Liver (tissue), 9 donors: Measurements from ENCODE around the gene DGCR2. TPM values are rescaled to one million over a fixed set of nuclear protein-coding genes. Genes with fewer than 3 reads are reported as not detected.
"Not testable (repeated sequence)": the region's sequence is repeated elsewhere in the genome, so short reads cannot be mapped to it uniquely, and the experiment has no call there.

Experiments used
- DNase-seq: peaks from one replicate; pipeline ENCODE4 v3.0.0-alpha.2; 2017; ENCODE audit warnings: low spot score
- H3K27ac ChIP-seq, 2 donors: one replicate each; pipeline ENCODE4 v1.7.0; 2013; ENCODE audit warnings: inconsistent platforms in 2 of 2, low read length in 2 of 2, control low read depth in 1 of 2, low read depth in 1 of 2, mild to moderate bottlenecking in 1 of 2
- H3K27me3 ChIP-seq, 4 donors: one replicate each; pipeline versions ENCODE4 v1.6.1 to v1.7.0; 2013; ENCODE audit warnings: low read length in 3 of 4, inconsistent platforms in 1 of 4, mild to moderate bottlenecking in 1 of 4, moderate library complexity in 1 of 4; ENCODE audit not compliant: control insufficient read depth in 4 of 4, insufficient read depth in 4 of 4
- H3K36me3 ChIP-seq, 4 donors: one replicate each; pipeline versions ENCODE4 v1.6.1 to v1.7.0; 2013; ENCODE audit warnings: low read length in 3 of 4, mild to moderate bottlenecking in 3 of 4, low read depth in 1 of 4, moderate library complexity in 1 of 4; ENCODE audit not compliant: control insufficient read depth in 4 of 4, insufficient read depth in 3 of 4
- H3K4me1 ChIP-seq, 4 donors: one replicate each; pipeline versions ENCODE4 v1.6.1 to v1.7.0; 2013; ENCODE audit warnings: low read length in 3 of 4, mild to moderate bottlenecking in 3 of 4, moderate library complexity in 1 of 4; ENCODE audit not compliant: control insufficient read depth in 4 of 4, insufficient read depth in 4 of 4
- H3K4me3 ChIP-seq, 3 donors: one replicate each; pipeline versions ENCODE4 v1.6.1 to v1.7.0; 2013; ENCODE audit warnings: low read length in 3 of 3, control low read depth in 1 of 3, low read depth in 1 of 3, mild to moderate bottlenecking in 1 of 3
- H3K9ac ChIP-seq, 2 donors: one replicate each; pipeline ENCODE4 v1.7.0; 2013; ENCODE audit warnings: low read length in 2 of 2, mild to moderate bottlenecking in 2 of 2, moderate library complexity in 2 of 2, control low read depth in 1 of 2, low read depth in 1 of 2
- H3K9me3 ChIP-seq, 4 donors: one replicate each; pipeline versions ENCODE4 v1.6.1 to v1.7.0; 2013; ENCODE audit warnings: low read length in 3 of 4; ENCODE audit not compliant: control insufficient read depth in 4 of 4
- EGR1 ChIP-seq, 2 donors: IDR thresholded peaks; 2 replicates each; pipeline ENCODE4 v1.6.1; 2016 to 2018; ENCODE audit warnings: antibody characterized with exemption in 2 of 2, low read depth in 2 of 2
- FOXA1 ChIP-seq: IDR thresholded peaks from 2 replicates; pipeline ENCODE4 v1.6.1; 2016; ENCODE audit warnings: antibody characterized with exemption
- FOXA2 ChIP-seq: IDR thresholded peaks from 2 replicates; pipeline ENCODE4 v1.6.1; 2016; ENCODE audit warnings: antibody characterized with exemption
- GABPA ChIP-seq, 2 donors: IDR thresholded peaks in 1 of 2; conservative IDR thresholded peaks in 1 of 2; 2 replicates each; pipeline ENCODE4 v1.6.1; 2016; ENCODE audit warnings: antibody characterized with exemption in 2 of 2, mild to moderate bottlenecking in 1 of 2, moderate library complexity in 1 of 2
- HNF4G ChIP-seq: IDR thresholded peaks from 2 replicates; pipeline ENCODE4 v1.6.1; 2016; ENCODE audit warnings: antibody characterized with exemption
- JUND ChIP-seq, 2 donors: IDR thresholded peaks; 2 replicates each; pipeline ENCODE4 v1.6.1; 2016; ENCODE audit warnings: antibody characterized with exemption in 2 of 2
- NR2F2 ChIP-seq: IDR thresholded peaks from 2 replicates; pipeline ENCODE4 v1.6.1; 2016; ENCODE audit warnings: antibody characterized with exemption
- RAD21 ChIP-seq, 2 donors: IDR thresholded peaks; 2 replicates each; pipeline ENCODE4 v1.6.1; 2016; ENCODE audit warnings: antibody characterized with exemption in 2 of 2, mild to moderate bottlenecking in 2 of 2
- RXRA ChIP-seq, 2 donors: IDR thresholded peaks; 2 replicates each; pipeline ENCODE4 v1.6.1; 2017 to 2018; ENCODE audit warnings: antibody characterized with exemption in 2 of 2, mild to moderate bottlenecking in 1 of 2
- SP1 ChIP-seq: IDR thresholded peaks from 2 replicates; pipeline ENCODE4 v1.6.1; 2018; ENCODE audit warnings: antibody characterized with exemption, mild to moderate bottlenecking
- TAF1 ChIP-seq: conservative IDR thresholded peaks from 2 replicates; pipeline ENCODE4 v1.6.1; 2016; ENCODE audit warnings: antibody characterized with exemption, mild to moderate bottlenecking
- YY1 ChIP-seq: IDR thresholded peaks from 2 replicates; pipeline ENCODE4 v1.6.1; 2016; ENCODE audit warnings: antibody characterized with exemption, mild to moderate bottlenecking
- WGBS: extraction: QIAGEN DNeasy Blood & Tissue Kit; methylation state at CpG from one replicate; pipeline ENCODE4 v1.1.7; 2013; 5-methylcytosine and 5-hydroxymethylcytosine counted together
- polyA plus RNA-seq, 2 donors: library from polyadenylated mRNA; stranded (reverse) in 1 of 2; unstranded in 1 of 2; fragments of 200-250 nt in 1 of 2; fragments of >200 nt in 1 of 2; fragmentation: Nextera tagmentation in 1 of 2; extraction: Ambion mirVana in 1 of 2; gene quantifications; one replicate each; pipeline versions ENCODE4 v1.2.1 to v1.2.3, GENCODE V29; 2013 to 2015
- total RNA-seq, 2 donors: library from RNA; depleted of rRNA; stranded (reverse); fragments of >200 nt; gene quantifications; one replicate each; pipeline ENCODE4 v1.2.3, GENCODE V29; 2014
- TF ChIP-seq, protein P1 (sequence below): fragments of 150-350 bp; IDR thresholded peaks from 2 replicates; pipeline ENCODE4 v1.5.1; 2017; ENCODE audit warnings: improper control_type of control experiment, low read depth, low read length; ENCODE audit not compliant: missing input control
- TF ChIP-seq, protein P2 (sequence below): IDR thresholded peaks from 2 replicates; pipeline ENCODE4 v1.6.1; 2016; ENCODE audit warnings: antibody characterized with exemption
- TF ChIP-seq, protein P3 (sequence below): IDR thresholded peaks from 2 replicates; pipeline ENCODE4 v1.6.1; 2016; ENCODE audit warnings: antibody characterized with exemption
- TF ChIP-seq, protein P4 (sequence below): IDR thresholded peaks from 2 replicates; pipeline ENCODE4 v1.6.1; 2016; ENCODE audit warnings: antibody characterized with exemption, mild to moderate bottlenecking
- donor health status: healthy.
- donor health status: healthy.
- donor health status: healthy.
- donor health status: healthy.
- donor health status: healthy.

Gene DGCR2
- total and polyA plus RNA-seq, 4 donors: 11.2 to 30.0 (median 21.1) TPM

DNA sequence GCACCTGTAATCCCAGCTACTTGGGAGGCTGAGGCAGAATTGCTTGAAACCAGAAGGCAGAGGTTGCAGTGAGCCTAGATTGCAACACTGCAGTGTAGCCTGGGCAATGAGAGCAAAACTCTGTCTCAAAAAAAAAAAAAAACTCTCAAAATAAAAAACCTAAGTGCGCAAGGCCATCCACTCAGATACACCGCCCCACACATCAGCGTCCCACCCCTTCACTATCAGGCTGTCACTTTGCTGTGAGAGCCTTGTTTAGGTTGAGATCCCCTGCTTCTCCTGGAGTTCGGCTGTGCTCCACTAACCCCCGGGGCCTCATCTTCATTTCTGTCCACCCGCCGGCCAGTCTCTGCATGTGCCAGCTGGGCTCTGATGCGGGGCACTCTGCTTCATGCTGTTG is 44.2 kb upstream of the DGCR2 start:
- 78% methylated on average over 8 of the region's 8 CpGs for WGBS
- H3K27ac ChIP-seq: no peak overlapping the region
- TF ChIP-seq, protein P1, sequence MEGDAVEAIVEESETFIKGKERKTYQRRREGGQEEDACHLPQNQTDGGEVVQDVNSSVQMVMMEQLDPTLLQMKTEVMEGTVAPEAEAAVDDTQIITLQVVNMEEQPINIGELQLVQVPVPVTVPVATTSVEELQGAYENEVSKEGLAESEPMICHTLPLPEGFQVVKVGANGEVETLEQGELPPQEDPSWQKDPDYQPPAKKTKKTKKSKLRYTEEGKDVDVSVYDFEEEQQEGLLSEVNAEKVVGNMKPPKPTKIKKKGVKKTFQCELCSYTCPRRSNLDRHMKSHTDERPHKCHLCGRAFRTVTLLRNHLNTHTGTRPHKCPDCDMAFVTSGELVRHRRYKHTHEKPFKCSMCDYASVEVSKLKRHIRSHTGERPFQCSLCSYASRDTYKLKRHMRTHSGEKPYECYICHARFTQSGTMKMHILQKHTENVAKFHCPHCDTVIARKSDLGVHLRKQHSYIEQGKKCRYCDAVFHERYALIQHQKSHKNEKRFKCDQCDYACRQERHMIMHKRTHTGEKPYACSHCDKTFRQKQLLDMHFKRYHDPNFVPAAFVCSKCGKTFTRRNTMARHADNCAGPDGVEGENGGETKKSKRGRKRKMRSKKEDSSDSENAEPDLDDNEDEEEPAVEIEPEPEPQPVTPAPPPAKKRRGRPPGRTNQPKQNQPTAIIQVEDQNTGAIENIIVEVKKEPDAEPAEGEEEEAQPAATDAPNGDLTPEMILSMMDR: no peak
- TF ChIP-seq EGR1 (IDR thresholded peaks at IDR 0.05; ENCODE audit: low read depth in 2 of 2) (no peak), GABPA (IDR thresholded peaks at IDR 0.05 in 1 of 2, conservative IDR thresholded peaks at IDR 0.05 in 1 of 2) (no peak), NR2F2 (no peak), FOXA2 (no peak), RXRA (IDR thresholded peaks at IDR 0.05) (no peak)
- no peaks in the 10 kb centered on the region for H3K36me3 ChIP-seq
- peaks cover 0 to 9% (median 3%) of the 10 kb centered on the region in 4 donors for H3K27me3 ChIP-seq
- H3K9ac ChIP-seq: no peak overlapping the region
- no peak for DNase-seq
- H3K4me3 ChIP-seq: no peak overlapping the region
- H3K9me3 ChIP-seq: no peaks in the 10 kb centered on the region
- H3K4me1 ChIP-seq: peaks cover 6 to 20% (median 8%) of the 10 kb centered on the region in 4 donors

DNA sequence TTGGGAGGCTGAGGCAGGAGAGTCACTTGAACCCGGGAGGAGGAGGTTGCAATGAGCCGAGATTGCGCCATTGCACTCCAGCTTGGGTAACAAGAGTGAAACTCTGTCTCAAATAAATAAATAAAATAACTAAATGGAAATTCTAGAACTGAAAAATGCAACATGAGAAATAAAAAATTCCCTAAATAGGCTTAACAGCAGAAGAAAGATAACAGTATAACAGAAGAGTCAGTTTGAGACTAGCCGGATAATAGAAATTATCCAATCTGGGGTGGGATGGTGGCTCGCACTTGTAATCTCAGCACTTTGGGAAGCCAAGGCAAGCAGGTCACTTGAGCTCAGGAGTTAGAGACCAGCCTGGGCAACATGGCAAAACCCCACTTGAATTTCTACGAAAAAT is 42.2 kb upstream of the DGCR2 start:
- no peak for TF ChIP-seq JUND (IDR thresholded peaks at IDR 0.05)
- TF ChIP-seq RAD21 (IDR thresholded peaks at IDR 0.05): no peak
- no peak for TF ChIP-seq SP1
- TF ChIP-seq, protein P2, sequence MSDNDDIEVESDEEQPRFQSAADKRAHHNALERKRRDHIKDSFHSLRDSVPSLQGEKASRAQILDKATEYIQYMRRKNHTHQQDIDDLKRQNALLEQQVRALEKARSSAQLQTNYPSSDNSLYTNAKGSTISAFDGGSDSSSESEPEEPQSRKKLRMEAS: no peak
- TF ChIP-seq HNF4G: no peak
- no peak for TF ChIP-seq EGR1 (IDR thresholded peaks at IDR 0.05; ENCODE audit: low read depth in 2 of 2)
- TF ChIP-seq, protein P1: no peak
- TF ChIP-seq YY1: no peak
- TF ChIP-seq FOXA2: no peak
- TF ChIP-seq, protein P3, sequence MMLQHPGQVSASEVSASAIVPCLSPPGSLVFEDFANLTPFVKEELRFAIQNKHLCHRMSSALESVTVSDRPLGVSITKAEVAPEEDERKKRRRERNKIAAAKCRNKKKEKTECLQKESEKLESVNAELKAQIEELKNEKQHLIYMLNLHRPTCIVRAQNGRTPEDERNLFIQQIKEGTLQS: no peak
- no peak for TF ChIP-seq FOXA1
- TF ChIP-seq TAF1: no peak
- no peak for TF ChIP-seq NR2F2
- TF ChIP-seq, protein P4, sequence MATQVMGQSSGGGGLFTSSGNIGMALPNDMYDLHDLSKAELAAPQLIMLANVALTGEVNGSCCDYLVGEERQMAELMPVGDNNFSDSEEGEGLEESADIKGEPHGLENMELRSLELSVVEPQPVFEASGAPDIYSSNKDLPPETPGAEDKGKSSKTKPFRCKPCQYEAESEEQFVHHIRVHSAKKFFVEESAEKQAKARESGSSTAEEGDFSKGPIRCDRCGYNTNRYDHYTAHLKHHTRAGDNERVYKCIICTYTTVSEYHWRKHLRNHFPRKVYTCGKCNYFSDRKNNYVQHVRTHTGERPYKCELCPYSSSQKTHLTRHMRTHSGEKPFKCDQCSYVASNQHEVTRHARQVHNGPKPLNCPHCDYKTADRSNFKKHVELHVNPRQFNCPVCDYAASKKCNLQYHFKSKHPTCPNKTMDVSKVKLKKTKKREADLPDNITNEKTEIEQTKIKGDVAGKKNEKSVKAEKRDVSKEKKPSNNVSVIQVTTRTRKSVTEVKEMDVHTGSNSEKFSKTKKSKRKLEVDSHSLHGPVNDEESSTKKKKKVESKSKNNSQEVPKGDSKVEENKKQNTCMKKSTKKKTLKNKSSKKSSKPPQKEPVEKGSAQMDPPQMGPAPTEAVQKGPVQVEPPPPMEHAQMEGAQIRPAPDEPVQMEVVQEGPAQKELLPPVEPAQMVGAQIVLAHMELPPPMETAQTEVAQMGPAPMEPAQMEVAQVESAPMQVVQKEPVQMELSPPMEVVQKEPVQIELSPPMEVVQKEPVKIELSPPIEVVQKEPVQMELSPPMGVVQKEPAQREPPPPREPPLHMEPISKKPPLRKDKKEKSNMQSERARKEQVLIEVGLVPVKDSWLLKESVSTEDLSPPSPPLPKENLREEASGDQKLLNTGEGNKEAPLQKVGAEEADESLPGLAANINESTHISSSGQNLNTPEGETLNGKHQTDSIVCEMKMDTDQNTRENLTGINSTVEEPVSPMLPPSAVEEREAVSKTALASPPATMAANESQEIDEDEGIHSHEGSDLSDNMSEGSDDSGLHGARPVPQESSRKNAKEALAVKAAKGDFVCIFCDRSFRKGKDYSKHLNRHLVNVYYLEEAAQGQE: no peak
- TF ChIP-seq RXRA (IDR thresholded peaks at IDR 0.05): no peak
- H3K27me3 ChIP-seq: peaks cover 0 to 9% (median 0%) of the 10 kb centered on the region in 4 donors
- WGBS: 96% methylated on average over 6 of the region's 6 CpGs
- no peaks in the 10 kb centered on the region for H3K36me3 ChIP-seq
- peaks cover 0 to 2% (median under 1%) of the 10 kb centered on the region in 4 donors for H3K4me1 ChIP-seq
- DNase-seq: no peak
- H3K27ac ChIP-seq: no peak overlapping the region
- no peak overlapping the region for H3K4me3 ChIP-seq
- no peak overlapping the region for H3K9ac ChIP-seq
- no peaks in the 10 kb centered on the region for H3K9me3 ChIP-seq

DNA sequence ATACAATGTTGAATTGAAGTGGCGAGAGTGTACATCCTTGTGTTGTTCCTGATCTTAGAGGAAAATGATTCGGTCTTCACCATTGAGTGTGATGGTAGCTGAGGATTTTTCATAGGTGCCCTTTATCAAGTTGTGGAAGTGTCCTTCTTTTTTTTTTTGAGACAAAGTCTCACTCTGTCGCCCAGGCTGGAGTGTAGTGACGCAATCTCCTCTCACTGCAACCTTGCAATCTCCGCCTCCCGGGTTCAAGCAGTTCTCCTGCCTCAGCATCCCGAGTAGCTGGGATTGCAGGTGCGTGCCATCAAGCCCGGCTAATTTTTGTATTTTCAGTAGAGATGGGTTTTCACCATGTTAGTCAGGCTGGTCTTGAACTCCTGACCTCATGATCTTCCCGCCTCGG is 36.4 kb upstream of the DGCR2 start:
- 75% methylated on average over 11 of the region's 11 CpGs for WGBS
- not testable (repeated sequence) for H3K36me3 ChIP-seq, H3K27ac ChIP-seq, H3K4me1 ChIP-seq, DNase-seq, H3K4me3 ChIP-seq, H3K9ac ChIP-seq, H3K9me3 ChIP-seq, H3K27me3 ChIP-seq

DNA sequence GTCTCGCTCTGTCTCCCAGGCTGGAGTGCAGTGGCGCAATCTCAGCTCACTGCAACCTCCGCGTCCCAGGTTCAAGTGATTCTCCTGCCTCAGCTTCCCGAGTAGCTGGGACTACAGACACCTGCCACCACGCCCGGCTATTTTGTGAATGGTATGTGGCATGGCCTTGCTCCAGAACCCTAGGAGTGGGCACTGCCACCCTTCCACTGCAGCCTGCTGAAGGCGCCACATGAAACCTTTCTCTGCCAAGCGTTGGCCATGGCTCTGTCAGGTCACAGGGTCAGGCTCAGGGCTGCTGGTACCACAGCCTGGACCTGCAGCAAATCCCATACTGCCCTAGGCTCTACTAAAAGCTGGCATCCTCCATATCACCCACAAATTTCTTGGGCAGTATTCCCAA is 33.9 kb upstream of the DGCR2 start:
- H3K27ac ChIP-seq, H3K27me3 ChIP-seq, H3K4me1 ChIP-seq, H3K4me3 ChIP-seq, H3K9ac ChIP-seq, H3K36me3 ChIP-seq, DNase-seq, H3K9me3 ChIP-seq: not testable (repeated sequence)
- WGBS: 87% methylated on average over 9 of the region's 9 CpGs
